Testis (tissue), 3 donors: Measurements from ENCODE around the gene EP400. TPM values are rescaled to one million over a fixed set of nuclear protein-coding genes. Genes with fewer than 3 reads are reported as not detected.

ENCODE experiments used
- DNase-seq: peaks from one replicate; pipeline ENCODE4 v3.0.0-alpha.2; 2019
- H3K27ac ChIP-seq, 2 donors: fragments of 200-600 bp; sonication (generic); one replicate each; pipeline ENCODE4 v1.5.1; 2019
- H3K27me3 ChIP-seq: fragments of 200-600 bp; sonication (generic); one replicate; pipeline ENCODE4 v1.5.1; 2019
- H3K36me3 ChIP-seq: fragments of 200-600 bp; sonication (generic); one replicate; pipeline ENCODE4 v1.5.1; 2017; ENCODE audit warnings: low read depth; ENCODE audit errors: missing control alignments
- H3K4me1 ChIP-seq: fragments of 200-600 bp; sonication (generic); one replicate; pipeline ENCODE4 v1.5.1; 2019
- H3K4me3 ChIP-seq, 2 donors: fragments of 200-600 bp; sonication (generic); one replicate each; pipeline ENCODE4 v1.5.1; 2017 to 2019
- H3K9me3 ChIP-seq: fragments of 200-600 bp; sonication (generic); one replicate; pipeline ENCODE4 v1.5.1; 2017
- CTCF ChIP-seq, 3 experiments: fragments of 450-650 bp in 2 of 3; fragments of 200-600 bp in 1 of 3; sonication (generic) in 1 of 3; IDR thresholded peaks; one replicate each; pipeline ENCODE4 v1.5.1; 2016 to 2019; ENCODE audit warnings: antibody characterized with exemption in 3 of 3, mild to moderate bottlenecking in 2 of 3, moderate library complexity in 1 of 3
- POLR2A ChIP-seq: fragments of 450-650 bp; IDR thresholded peaks from one replicate; pipeline ENCODE4 v1.6.1; 2017; ENCODE audit warnings: antibody characterized with exemption, mild to moderate bottlenecking, moderate library complexity
- WGBS, 2 donors: methylation state at CpG; one replicate each; pipeline ENCODE4 v1.1.5; 2018; 5-methylcytosine and 5-hydroxymethylcytosine counted together
- intact Hi-C: fragments of 100-400 bp; cut with DNase I; formaldehyde crosslinking; loops from one replicate; pipeline ENCODE4 v1.15.1; 2023; ENCODE audit warnings: low total_unique reads
- polyA plus RNA-seq: library from polyadenylated mRNA; stranded (reverse); fragments of 350-450 nt; fragmentation: Illumina TruSeq; extraction: RNeasy Lipid Tissue Mini Kit (QIAGEN cat#74804); gene quantifications from one replicate; pipeline ENCODE4 v1.2.3, GENCODE V29; 2014; ENCODE audit warnings: low read depth, low replicate concordance; ENCODE audit not compliant: insufficient read depth
- total RNA-seq, 2 donors: library from RNA; depleted of rRNA; stranded (reverse); fragments of >200 nt; gene quantifications; one replicate each; pipeline ENCODE4 v1.2.3, GENCODE V29; 2016

Gene EP400
- total and polyA plus RNA-seq, 3 donors from 2014 or later = 44.2 to 83.0 (median 69.4) TPM

- H3K27ac ChIP-seq = no peak overlapping the region
- H3K9me3 ChIP-seq = no peaks in the 10 kb centered on the region
- 88 to 90% methylated on average over 16 of the region's 16 CpGs for WGBS, 2 donors
- intact Hi-C loops = no loop called here
- no peaks in the 10 kb centered on the region for H3K36me3 ChIP-seq
- peak; percentile 10 for DNase-seq
- peaks cover 21% of the 10 kb centered on the region for H3K4me1 ChIP-seq
- H3K27me3 ChIP-seq = no peaks in the 10 kb centered on the region
- TF ChIP-seq CTCF (IDR thresholded peaks at IDR 0.05) (no peak), POLR2A (no peak)
- H3K4me3 ChIP-seq = no peak overlapping the region
These were observed 126.2 kb downstream of the EP400 start for GRCh38 chr12:132075714-132076553.

- Histone ChIP-seq H3K9me3 (no peaks in the 10 kb centered on the region), H3K27me3 (no peaks in the 10 kb centered on the region), H3K36me3 (no peaks in the 10 kb centered on the region), H3K4me3 (no peak overlapping the region), H3K4me1 (peaks cover 21% of the 10 kb centered on the region), H3K27ac (no peak overlapping the region)
- WGBS, 2 donors = 79 to 89% methylated on average over 10 of the region's 10 CpGs
- intact Hi-C loops = no loop called here
- TF ChIP-seq CTCF (IDR thresholded peaks at IDR 0.05) (no peak), POLR2A (no peak)
- peak; percentile 30 for DNase-seq
These were observed 127.0 kb downstream of the EP400 start for GRCh38 chr12:132076711-132077110.

GRCh38 chr12:132077322-132078100, 127.8 kb downstream of the EP400 start:
- Histone ChIP-seq H3K4me1 (peaks cover 21% of the 10 kb centered on the region), H3K9me3 (no peaks in the 10 kb centered on the region), H3K4me3 (no peak overlapping the region), H3K27ac (peak overlapping the region in 1 of 2 donors; percentile 1), H3K36me3 (no peaks in the 10 kb centered on the region), H3K27me3 (no peaks in the 10 kb centered on the region)
- intact Hi-C loops = no loop called here
- DNase-seq = no peak
- WGBS, 2 donors = 88 to 90% methylated on average over 21 to 29 of the region's 29 CpGs
- no peak for TF ChIP-seq CTCF (IDR thresholded peaks at IDR 0.05)
- TF ChIP-seq POLR2A = no peak

GRCh38 chr12:132078190-132078589, 128.4 kb downstream of the EP400 start:
- Histone ChIP-seq H3K36me3 (no peaks in the 10 kb centered on the region), H3K4me1 (peaks cover 21% of the 10 kb centered on the region), H3K27me3 (no peaks in the 10 kb centered on the region), H3K9me3 (no peaks in the 10 kb centered on the region), H3K4me3 (no peak overlapping the region), H3K27ac (no peak overlapping the region)
- intact Hi-C loops = no loop called here
- no peak for DNase-seq
- WGBS, 2 donors = 56 to 65% methylated on average over 5 to 6 of the region's 6 CpGs
- TF ChIP-seq POLR2A (no peak), CTCF (IDR thresholded peaks at IDR 0.05) (no peak)
